ES-I3 (cell line): Measurements from ENCODE around the gene PEX14.

Source experiments
- H3K36me3 ChIP-seq: 2 replicates; pipeline ENCODE4 v1.6.1; 2013; ENCODE audit warnings: mild to moderate bottlenecking, low read length, control low read depth, moderate library complexity; ENCODE audit not compliant: insufficient read depth
- H3K4me1 ChIP-seq: 2 replicates; pipeline ENCODE4 v1.6.1; 2013; ENCODE audit warnings: mild to moderate bottlenecking, control low read depth, low read length; ENCODE audit not compliant: insufficient read depth
- H3K9ac ChIP-seq: 2 replicates; pipeline ENCODE4 v1.6.1; 2013; ENCODE audit warnings: low read depth, mild to moderate bottlenecking, low read length, moderate library complexity
- H3K9me3 ChIP-seq: 2 replicates; pipeline ENCODE4 v1.6.1; 2013; ENCODE audit warnings: mild to moderate bottlenecking, low read length, moderate library complexity; ENCODE audit not compliant: control insufficient read depth, insufficient read depth

PEX14 gene

GRCh38 chr1:10549904-10550664, 75.3 kb downstream of the PEX14 start:
- H3K9ac ChIP-seq = no peak overlapping the region
- H3K36me3 ChIP-seq = no peaks in the 10 kb centered on the region
- peaks cover 12% of the 10 kb centered on the region for H3K4me1 ChIP-seq
- H3K9me3 ChIP-seq = no peaks in the 10 kb centered on the region

GRCh38 chr1:10553118-10553517, 78.4 kb downstream of the PEX14 start:
- Histone ChIP-seq H3K36me3 (no peaks in the 10 kb centered on the region), H3K9ac (no peak overlapping the region), H3K9me3 (no peaks in the 10 kb centered on the region), H3K4me1 (peaks cover 30% of the 10 kb centered on the region)

GRCh38 chr1:10555635-10556429, 81.1 kb downstream of the PEX14 start:
- Histone ChIP-seq H3K9me3 (no peaks in the 10 kb centered on the region), H3K9ac (peak overlapping the region; percentile 34; the same call in 1 of the 2 replicates), H3K4me1 (peaks cover 30% of the 10 kb centered on the region), H3K36me3 (no peaks in the 10 kb centered on the region)

GRCh38 chr1:10556430-10557005, 81.8 kb downstream of the PEX14 start:
- no peaks in the 10 kb centered on the region for H3K36me3 ChIP-seq
- peaks cover 24% of the 10 kb centered on the region for H3K4me1 ChIP-seq
- H3K9ac ChIP-seq = peak overlapping the region; percentile 34; the same call in 1 of the 2 replicates
- no peaks in the 10 kb centered on the region for H3K9me3 ChIP-seq

GRCh38 chr1:10557714-10558113, 83.0 kb downstream of the PEX14 start:
- no peaks in the 10 kb centered on the region for H3K36me3 ChIP-seq
- no peak overlapping the region for H3K9ac ChIP-seq
- H3K4me1 ChIP-seq = peaks cover 24% of the 10 kb centered on the region
- H3K9me3 ChIP-seq = no peaks in the 10 kb centered on the region

GRCh38 chr1:10559386-10559785, 84.6 kb downstream of the PEX14 start:
- H3K9ac ChIP-seq = no peak overlapping the region
- peaks cover 21% of the 10 kb centered on the region for H3K4me1 ChIP-seq
- no peaks in the 10 kb centered on the region for H3K36me3 ChIP-seq
- no peaks in the 10 kb centered on the region for H3K9me3 ChIP-seq

GRCh38 chr1:10561497-10561896, 86.7 kb downstream of the PEX14 start:
- H3K4me1 ChIP-seq = peaks cover 4% of the 10 kb centered on the region; the same call in 1 of the 2 replicates
- no peaks in the 10 kb centered on the region for H3K9me3 ChIP-seq
- H3K9ac ChIP-seq = no peak overlapping the region
- no peaks in the 10 kb centered on the region for H3K36me3 ChIP-seq

GRCh38 chr1:10561955-10562354, 87.2 kb downstream of the PEX14 start:
- H3K9me3 ChIP-seq = no peaks in the 10 kb centered on the region
- H3K9ac ChIP-seq = no peak overlapping the region
- no peaks in the 10 kb centered on the region for H3K36me3 ChIP-seq
- H3K4me1 ChIP-seq = no peaks in the 10 kb centered on the region

GRCh38 chr1:10564063-10564462, 89.3 kb downstream of the PEX14 start:
- Histone ChIP-seq H3K9ac (no peak overlapping the region), H3K36me3 (no peaks in the 10 kb centered on the region), H3K9me3 (no peaks in the 10 kb centered on the region)

GRCh38 chr1:10569531-10569930, 94.8 kb downstream of the PEX14 start:
- no peaks in the 10 kb centered on the region for H3K9me3 ChIP-seq

More at GRCh38 chr1:10564063-10564462, 89.3 kb downstream of the PEX14 start:
- H3K4me1 ChIP-seq = no peaks in the 10 kb centered on the region

GRCh38 chr1:10575616-10576015, 100.9 kb downstream of the PEX14 start:
- no peak overlapping the region for H3K9ac ChIP-seq
- H3K9me3 ChIP-seq = peaks cover 6% of the 10 kb centered on the region; the same call in 1 of the 2 replicates
- no peaks in the 10 kb centered on the region for H3K36me3 ChIP-seq
- peaks cover 12% of the 10 kb centered on the region; the same call in 1 of the 2 replicates for H3K4me1 ChIP-seq

More at GRCh38 chr1:10569531-10569930, 94.8 kb downstream of the PEX14 start:
- Histone ChIP-seq H3K9ac (no peak overlapping the region), H3K36me3 (no peaks in the 10 kb centered on the region), H3K4me1 (no peaks in the 10 kb centered on the region)

GRCh38 chr1:10578070-10578469, 103.3 kb downstream of the PEX14 start:
- Histone ChIP-seq H3K9me3 (peaks cover 6% of the 10 kb centered on the region; the same call in 1 of the 2 replicates), H3K9ac (no peak overlapping the region), H3K36me3 (no peaks in the 10 kb centered on the region), H3K4me1 (peaks cover 12% of the 10 kb centered on the region; the same call in 1 of the 2 replicates)

- no peak overlapping the region for H3K9ac ChIP-seq
- 0 out of 2 replicates have a peak, but pooled peaks cover 1% of the 10 kb centered on the region for H3K4me1 ChIP-seq
- H3K9me3 ChIP-seq = 0 out of 2 replicates have a peak, but pooled peaks cover 2% of the 10 kb centered on the region
- no peaks in the 10 kb centered on the region for H3K36me3 ChIP-seq
Observed at GRCh38 chr1:10583641-10584040, 108.9 kb downstream of the PEX14 start.

- Histone ChIP-seq H3K4me1 (no peaks in the 10 kb centered on the region), H3K9ac (no peak overlapping the region), H3K9me3 (no peaks in the 10 kb centered on the region), H3K36me3 (no peaks in the 10 kb centered on the region)
Observed at GRCh38 chr1:10585242-10585641, 110.5 kb downstream of the PEX14 start.
